Suprapubic skin (tissue), 4 donors: ENCODE data around the gene AOC3. TPM values are rescaled to one million over a fixed set of nuclear protein-coding genes. Genes with fewer than 3 reads are reported as not detected.

Source experiments
- DNase-seq, 2 donors: peaks; one replicate each; pipeline ENCODE4 v3.0.0-alpha.2; 2019; ENCODE audit warnings: low spot score in 2 of 2
- H3K27ac ChIP-seq: fragments of 200-600 bp; sonication (generic); one replicate; pipeline ENCODE4 v1.5.1; 2019
- H3K27me3 ChIP-seq: fragments of 200-600 bp; sonication (generic); one replicate; pipeline ENCODE4 v1.5.1; 2019
- H3K36me3 ChIP-seq: fragments of 200-600 bp; sonication (generic); one replicate; pipeline ENCODE4 v1.5.1; 2019
- H3K4me1 ChIP-seq: fragments of 200-600 bp; sonication (generic); one replicate; pipeline ENCODE4 v1.5.1; 2019
- H3K4me3 ChIP-seq: fragments of 200-600 bp; sonication (generic); one replicate; pipeline ENCODE4 v1.5.1; 2019; ENCODE audit warnings: mild to moderate bottlenecking
- H3K9me3 ChIP-seq: fragments of 200-600 bp; sonication (generic); one replicate; pipeline ENCODE4 v1.5.1; 2019
- CTCF ChIP-seq, 2 donors: fragments of 200-600 bp in 1 of 2; fragments of 450-650 bp in 1 of 2; sonication (generic) in 1 of 2; IDR thresholded peaks; one replicate each; pipeline ENCODE4 v1.5.1; 2016 to 2019; ENCODE audit warnings: antibody characterized with exemption in 2 of 2, mild to moderate bottlenecking in 1 of 2, moderate library complexity in 1 of 2
- EP300 ChIP-seq: sonication (generic); formaldehyde crosslinking; IDR thresholded peaks from one replicate; pipeline ENCODE4 v1.6.1; 2017; ENCODE audit warnings: antibody characterized with exemption
- POLR2A ChIP-seq, 2 donors: fragments of 450-650 bp; IDR thresholded peaks; one replicate each; pipeline ENCODE4 v1.6.1; 2017; ENCODE audit warnings: antibody characterized with exemption in 2 of 2, mild to moderate bottlenecking in 2 of 2, moderate library complexity in 2 of 2
- POLR2AphosphoS5 ChIP-seq, 3 donors: sonication (generic); formaldehyde crosslinking; IDR thresholded peaks; one replicate each; pipeline ENCODE4 v1.6.1; 2017; ENCODE audit warnings: antibody characterized with exemption in 3 of 3
- WGBS: methylation state at CpG from one replicate; pipeline ENCODE4 v1.1.5; 2018; 5-methylcytosine and 5-hydroxymethylcytosine counted together
- total RNA-seq, 4 donors: library from RNA; depleted of rRNA; stranded (reverse); fragments of >200 nt; gene quantifications; one replicate each; pipeline ENCODE4 v1.1.0, GENCODE V29; 2016

The AOC3 gene
- total RNA-seq, 4 donors from 2014 or later, result 7.6 to 12.7 (median 11.0) TPM

GRCh38 chr17:42827472-42827871 lies 23.5 kb upstream of the AOC3 start:
- TF ChIP-seq CTCF (IDR thresholded peaks at IDR 0.05), result no peak
- no peak for TF ChIP-seq POLR2AphosphoS5 (IDR thresholded peaks at IDR 0.05)
- no peak for TF ChIP-seq EP300
- TF ChIP-seq POLR2A (IDR thresholded peaks at IDR 0.05), result no peak
- Histone ChIP-seq H3K4me3 (no peak overlapping the region), H3K4me1 (peaks cover 22% of the 10 kb centered on the region), H3K27ac (no peak overlapping the region), H3K36me3 (no peaks in the 10 kb centered on the region), H3K27me3 (no peaks in the 10 kb centered on the region), H3K9me3 (no peaks in the 10 kb centered on the region)
- 89% methylated on average over 1 of the region's 1 CpG for WGBS
- DNase-seq, result no peak

- no peak overlapping the region for H3K27ac ChIP-seq
- no peaks in the 10 kb centered on the region for H3K9me3 ChIP-seq
- no peak overlapping the region for H3K4me3 ChIP-seq
- no peaks in the 10 kb centered on the region for H3K27me3 ChIP-seq
- H3K36me3 ChIP-seq, result peaks cover 8% of the 10 kb centered on the region
- DNase-seq, result no peak
- TF ChIP-seq CTCF (IDR thresholded peaks at IDR 0.05) (no peak), EP300 (no peak), POLR2AphosphoS5 (IDR thresholded peaks at IDR 0.05) (no peak), POLR2A (IDR thresholded peaks at IDR 0.05) (no peak)
- H3K4me1 ChIP-seq, result peaks cover 29% of the 10 kb centered on the region
Observed at GRCh38 chr17:42830971-42831370, 20.0 kb upstream of the AOC3 start.

- WGBS, result 49% methylated on average over 9 of the region's 9 CpGs
- DNase-seq, result no peak
- H3K4me1 ChIP-seq, result peaks cover 29% of the 10 kb centered on the region
- TF ChIP-seq POLR2AphosphoS5 (IDR thresholded peaks at IDR 0.05), result no peak
- TF ChIP-seq POLR2A (IDR thresholded peaks at IDR 0.05), result no peak
- TF ChIP-seq CTCF (IDR thresholded peaks at IDR 0.05), result no peak
- TF ChIP-seq EP300, result no peak
- H3K9me3 ChIP-seq, result no peaks in the 10 kb centered on the region
- peaks cover 22% of the 10 kb centered on the region for H3K36me3 ChIP-seq
- H3K4me3 ChIP-seq, result peak overlapping the region; percentile 98
- H3K27me3 ChIP-seq, result no peaks in the 10 kb centered on the region
- peak overlapping the region; percentile 87 for H3K27ac ChIP-seq
Observed at GRCh38 chr17:42832213-42832933, 18.6 kb upstream of the AOC3 start.

GRCh38 chr17:42832934-42833766 lies 17.8 kb upstream of the AOC3 start, which contains the start of gene PSME3:
PSME3 (plus strand) TSS chr17:42833397; CDS start chr17:42833632, 235 bp downstream.
- H3K4me3 ChIP-seq, result peak within 1 kb of the TSS; percentile 98
- TF ChIP-seq CTCF (IDR thresholded peaks at IDR 0.05) (no peak), POLR2A (IDR thresholded peaks at IDR 0.05) (peak in 1 of 2 donors; percentile 92), EP300 (no peak), POLR2AphosphoS5 (IDR thresholded peaks at IDR 0.05) (peak; percentile 94 to 97 (median 95))
- peak within 1 kb of the TSS; percentile 87 for H3K27ac ChIP-seq
- no peaks in the 10 kb centered on the region for H3K9me3 ChIP-seq
- no peaks in the 10 kb centered on the region for H3K27me3 ChIP-seq
- H3K4me1 ChIP-seq, result peaks cover 29% of the 10 kb centered on the region
- peak; percentile 94 for DNase-seq
- H3K36me3 ChIP-seq, result peaks cover 29% of the 10 kb centered on the region
- under 1% methylated on average over 51 of the region's 71 CpGs for WGBS
